ENCODE measurements around the gene CAPRIN1. TPM values are rescaled to one million over a fixed set of nuclear protein-coding genes. Genes with fewer than 3 reads are reported as not detected.

Gene CAPRIN1
- total RNA-seq, 1 experiment from 2014 or later = 219 TPM

DNA sequence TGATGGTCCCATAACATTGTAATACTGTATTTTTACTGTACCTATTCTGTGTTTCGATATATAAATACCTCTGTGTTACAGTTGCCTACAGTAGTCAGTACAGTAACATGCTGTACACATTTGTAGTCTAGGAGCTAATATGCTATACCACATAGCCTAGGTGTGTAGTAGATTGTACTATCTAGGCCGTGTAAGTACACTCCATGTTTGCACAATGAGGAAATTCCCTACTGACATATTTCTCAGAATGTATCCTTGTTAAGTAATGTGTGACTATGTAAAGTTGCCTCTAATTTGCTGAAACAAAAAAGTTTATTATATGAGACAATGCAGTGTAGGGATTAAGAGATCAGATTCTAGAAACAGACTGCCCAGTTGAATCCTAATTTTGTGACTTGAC lies 21.3 kb downstream of the CAPRIN1 start:
- H3K4me1 Mint-ChIP-seq (ENCODE audit: insufficient read depth, unreplicated experiment) = peaks cover 26% of the 10 kb centered on the region
- CTCF ChIA-PET = interaction anchor here (1.8 to 3.5 kb wide), 2 partner anchors 76 kb away, joined by 8 to 17 read pairs; no protein-coding TSS in a partner anchor
- H3K9me3 Mint-ChIP-seq (ENCODE audit: unreplicated experiment) = no peaks in the 10 kb centered on the region
- no peak for DNase-seq (ENCODE audit: unreplicated experiment)
- POLR2A ChIA-PET = interaction anchor here (5.5 kb wide), 1 partner anchor 32 kb away, joined by 24 read pairs; the partner anchor contains the start of gene NAT10
- H3K27me3 Mint-ChIP-seq (ENCODE audit: insufficient read depth, unreplicated experiment) = no peaks in the 10 kb centered on the region
- BruUV-seq (replicated peaks) = no TSS peak
- peaks cover 73% of the 10 kb centered on the region for H3K36me3 Mint-ChIP-seq (ENCODE audit: insufficient read depth, unreplicated experiment)
- H3K4me3 Mint-ChIP-seq (ENCODE audit: unreplicated experiment) = no peak overlapping the region
- TF ChIP-seq, protein P1, sequence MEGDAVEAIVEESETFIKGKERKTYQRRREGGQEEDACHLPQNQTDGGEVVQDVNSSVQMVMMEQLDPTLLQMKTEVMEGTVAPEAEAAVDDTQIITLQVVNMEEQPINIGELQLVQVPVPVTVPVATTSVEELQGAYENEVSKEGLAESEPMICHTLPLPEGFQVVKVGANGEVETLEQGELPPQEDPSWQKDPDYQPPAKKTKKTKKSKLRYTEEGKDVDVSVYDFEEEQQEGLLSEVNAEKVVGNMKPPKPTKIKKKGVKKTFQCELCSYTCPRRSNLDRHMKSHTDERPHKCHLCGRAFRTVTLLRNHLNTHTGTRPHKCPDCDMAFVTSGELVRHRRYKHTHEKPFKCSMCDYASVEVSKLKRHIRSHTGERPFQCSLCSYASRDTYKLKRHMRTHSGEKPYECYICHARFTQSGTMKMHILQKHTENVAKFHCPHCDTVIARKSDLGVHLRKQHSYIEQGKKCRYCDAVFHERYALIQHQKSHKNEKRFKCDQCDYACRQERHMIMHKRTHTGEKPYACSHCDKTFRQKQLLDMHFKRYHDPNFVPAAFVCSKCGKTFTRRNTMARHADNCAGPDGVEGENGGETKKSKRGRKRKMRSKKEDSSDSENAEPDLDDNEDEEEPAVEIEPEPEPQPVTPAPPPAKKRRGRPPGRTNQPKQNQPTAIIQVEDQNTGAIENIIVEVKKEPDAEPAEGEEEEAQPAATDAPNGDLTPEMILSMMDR (IDR thresholded peaks at IDR 0.05; ENCODE audit: unreplicated experiment) = no peak
- intact Hi-C loops (cut with micrococcal nuclease) = no loop called here
- H3K27ac Mint-ChIP-seq (ENCODE audit: low read depth, unreplicated experiment) = no peak overlapping the region

DNA sequence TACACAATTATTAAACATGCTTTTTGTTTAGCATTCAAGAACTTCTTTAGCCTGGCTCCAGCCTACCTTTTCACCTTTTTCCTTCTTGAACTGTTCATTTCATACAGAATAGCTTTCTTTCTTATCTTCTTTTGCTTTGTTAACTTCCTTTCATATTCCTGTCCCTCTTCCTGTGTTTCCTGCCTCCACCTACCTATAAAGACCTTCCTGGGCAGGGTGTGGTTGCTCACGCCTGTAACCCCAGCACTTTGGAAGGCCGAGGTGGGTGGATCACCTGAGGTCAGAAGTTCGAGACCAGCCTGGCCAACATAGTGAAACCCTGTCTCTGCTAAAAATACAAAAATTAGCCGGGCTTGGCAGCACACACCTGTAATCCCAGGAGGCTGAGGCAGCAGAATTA lies 22.9 kb downstream of the CAPRIN1 start:
- no peak overlapping the region for H3K4me3 Mint-ChIP-seq (ENCODE audit: unreplicated experiment)
- no peaks in the 10 kb centered on the region for H3K27me3 Mint-ChIP-seq (ENCODE audit: insufficient read depth, unreplicated experiment)
- intact Hi-C loops (cut with micrococcal nuclease) = no loop called here
- no peaks in the 10 kb centered on the region for H3K9me3 Mint-ChIP-seq (ENCODE audit: unreplicated experiment)
- ChIA-PET CTCF (interaction anchor here (1.0 to 1.8 kb wide), 6 partner anchors 10 to 240 kb away, joined by 3 to 9 read pairs (median 5); no protein-coding TSS in a partner anchor), POLR2A (interaction anchor here (1.2 to 5.5 kb wide), 3 partner anchors 21 to 31 kb away, joined by 3 to 24 read pairs (median 14); partner anchors contain the start of genes CAPRIN1 and NAT10)
- BruUV-seq (replicated peaks) = no TSS peak
- TF ChIP-seq, protein P1 (IDR thresholded peaks at IDR 0.05; ENCODE audit: unreplicated experiment) = no peak
- peaks cover 84% of the 10 kb centered on the region for H3K36me3 Mint-ChIP-seq (ENCODE audit: insufficient read depth, unreplicated experiment)
- DNase-seq (ENCODE audit: unreplicated experiment) = no peak
- peak overlapping the region; percentile 69 for H3K27ac Mint-ChIP-seq (ENCODE audit: low read depth, unreplicated experiment)
- peaks cover 20% of the 10 kb centered on the region for H3K4me1 Mint-ChIP-seq (ENCODE audit: insufficient read depth, unreplicated experiment)

DNA sequence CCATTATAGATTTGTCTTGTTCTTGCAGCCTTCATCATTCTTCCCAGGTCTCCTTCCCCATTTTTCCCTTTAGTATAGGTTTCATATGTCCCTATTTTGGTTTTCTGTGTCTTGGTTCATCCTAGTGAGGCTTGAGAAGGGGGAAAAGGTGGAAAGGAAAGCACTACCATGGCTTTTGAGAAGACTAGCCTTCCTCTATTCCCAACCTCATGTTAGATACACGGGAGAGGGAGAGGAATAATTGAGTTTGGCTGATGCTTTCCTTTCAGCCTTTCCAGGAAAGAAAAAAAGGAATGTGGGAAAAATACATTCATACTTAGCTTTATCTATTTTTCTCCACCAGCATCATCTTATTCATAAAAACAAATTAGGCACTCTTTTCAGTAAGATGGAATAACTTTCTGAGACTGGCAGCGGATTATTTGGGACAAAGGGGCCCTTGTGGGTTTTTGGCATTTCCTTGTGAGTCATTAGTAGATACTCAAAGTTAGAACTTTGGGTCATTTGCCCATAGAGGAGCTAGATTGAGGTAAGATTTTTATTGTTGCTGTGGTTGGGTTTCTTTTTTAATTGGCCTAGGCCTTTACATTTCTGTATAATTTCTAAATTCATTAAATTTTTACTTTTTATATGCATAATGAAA lies 23.8 kb downstream of the CAPRIN1 start:
- peak overlapping the region; percentile 69 for H3K27ac Mint-ChIP-seq (ENCODE audit: low read depth, unreplicated experiment)
- TF ChIP-seq, protein P1 (IDR thresholded peaks at IDR 0.05; ENCODE audit: unreplicated experiment) = no peak

DNA sequence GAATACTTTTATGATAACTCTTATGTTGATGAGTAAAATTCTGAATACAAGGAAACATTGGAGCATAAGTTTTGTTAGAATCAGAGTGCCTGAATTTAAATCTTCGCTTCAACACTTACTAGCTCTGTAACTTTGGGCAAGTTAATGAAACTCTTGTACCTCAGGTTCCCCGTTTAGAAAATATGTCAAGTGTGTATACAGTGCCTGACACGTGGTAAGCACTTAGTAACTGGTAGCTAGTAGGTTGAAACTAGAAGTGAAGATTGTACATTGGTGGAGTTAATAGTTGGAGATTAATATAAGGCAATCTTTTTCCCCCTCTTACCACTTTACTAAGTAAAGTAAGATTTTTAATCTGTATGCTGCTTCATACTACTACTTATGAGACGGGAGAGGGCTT lies 29.1 kb downstream of the CAPRIN1 start:
- Mint-ChIP-seq H3K27me3 (ENCODE audit: insufficient read depth, unreplicated experiment) (no peaks in the 10 kb centered on the region), H3K9me3 (ENCODE audit: unreplicated experiment) (no peaks in the 10 kb centered on the region), H3K4me3 (ENCODE audit: unreplicated experiment) (no peak overlapping the region), H3K27ac (ENCODE audit: low read depth, unreplicated experiment) (no peak overlapping the region), H3K4me1 (ENCODE audit: insufficient read depth, unreplicated experiment) (peaks cover 12% of the 10 kb centered on the region), H3K36me3 (ENCODE audit: insufficient read depth, unreplicated experiment) (peaks cover 99% of the 10 kb centered on the region)
- no TSS peak for BruUV-seq (replicated peaks)
- TF ChIP-seq, protein P1 (IDR thresholded peaks at IDR 0.05; ENCODE audit: unreplicated experiment) = no peak
- no peak for DNase-seq (ENCODE audit: unreplicated experiment)
- intact Hi-C loops (cut with micrococcal nuclease) = no loop called here
- POLR2A ChIA-PET = interaction anchor here (1.1 kb wide), 1 partner anchor 84 kb away, joined by 7 read pairs; no protein-coding TSS in a partner anchor
- CTCF ChIA-PET = interaction anchor here (0.7 to 1.8 kb wide), 4 partner anchors 9 to 222 kb away, joined by 3 to 5 read pairs (median 4); no protein-coding TSS in a partner anchor

More for the DNA sequence above, 23.8 kb downstream of the CAPRIN1 start:
- Mint-ChIP-seq H3K36me3 (ENCODE audit: insufficient read depth, unreplicated experiment) (peaks cover 93% of the 10 kb centered on the region), H3K4me1 (ENCODE audit: insufficient read depth, unreplicated experiment) (peaks cover 20% of the 10 kb centered on the region), H3K27me3 (ENCODE audit: insufficient read depth, unreplicated experiment) (no peaks in the 10 kb centered on the region), H3K4me3 (ENCODE audit: unreplicated experiment) (no peak overlapping the region), H3K9me3 (ENCODE audit: unreplicated experiment) (no peaks in the 10 kb centered on the region)
- ChIA-PET CTCF (interaction anchor here (0.6 to 3.0 kb wide), 9 partner anchors 12 to 241 kb away, joined by 3 to 19 read pairs (median 3); no protein-coding TSS in a partner anchor), POLR2A (interaction anchor here (0.6 to 5.5 kb wide), 8 partner anchors 14 to 100 kb away, joined by 3 to 24 read pairs (median 4); partner anchors contain the start of genes CAPRIN1 and NAT10)
- DNase-seq (ENCODE audit: unreplicated experiment) = peak; percentile 63
- BruUV-seq (replicated peaks) = no TSS peak
- intact Hi-C loops (cut with micrococcal nuclease) = loop anchor here (1.0 kb wide), 1 partner anchor 78 kb away; no protein-coding TSS in a partner anchor
